MM.1S (cell line): ENCODE measurements around the gene RET.

Source experiments
- CTCF ChIP-seq: fragments of 300-600 bp; sonication (generic); IDR thresholded peaks from 2 replicates; pipeline ENCODE4 v1.5.1; 2016; ENCODE audit warnings: antibody characterized with exemption, low read length, mixed read lengths
- EZH2 ChIP-seq: fragments of 300-600 bp; sonication (generic); optimal IDR thresholded peaks from 2 replicates; pipeline ENCODE3; 2017; ENCODE audit warnings: low read depth, mild to moderate bottlenecking, antibody characterized with exemption, low read length, mixed read lengths

- no peak for TF ChIP-seq CTCF
- no peak for TF ChIP-seq EZH2
These were observed 42.0 kb downstream of the RET start for GRCh38 chr10:43118631-43119415.
